Bronchial epithelial cell (primary cell): ENCODE data around the gene ABLIM2. TPM values are rescaled to one million over a fixed set of nuclear protein-coding genes. Genes with fewer than 3 reads are reported as not detected.

Experiments used
- DNase-seq: peaks from one replicate; pipeline ENCODE4 v3.0.0-alpha.2; 2010; ENCODE audit warnings: low read depth
- FAIRE-seq: peaks from 2 replicates; lab custom pipeline; 2011; peaks lifted over from hg19 to GRCh38; lab: Jason Lieb, UNC
- H3K27me3 ChIP-seq: 2 replicates; pipeline ENCODE4 v1.5.1; 2011; ENCODE audit warnings: low read length; ENCODE audit not compliant: control insufficient read depth, insufficient read depth
- H3K36me3 ChIP-seq: 2 replicates; pipeline ENCODE4 v1.5.1; 2011; ENCODE audit warnings: low read length; ENCODE audit not compliant: control insufficient read depth, insufficient read depth
- H3K4me3 ChIP-seq: 2 replicates; pipeline ENCODE4 v1.5.1; 2011; ENCODE audit warnings: mild to moderate bottlenecking, low read depth, low read length, control low read depth
- CTCF ChIP-seq: IDR thresholded peaks from 2 replicates; pipeline ENCODE4 v1.5.1; 2011; ENCODE audit warnings: mild to moderate bottlenecking, moderate library complexity, low read length, control low read depth, inconsistent platforms; ENCODE audit not compliant: insufficient read depth, severe bottlenecking
- total RNA-seq: library from RNA; depleted of rRNA; stranded (reverse); fragments of >200 nt; gene quantifications from 2 replicates; pipeline ENCODE4 v1.2.1, GENCODE V29; 2014

The ABLIM2 gene
- total RNA-seq, 1 donor from 2014 or later: 1.1 TPM

GRCh38 chr4:8107146-8107657 lies 51.4 kb downstream of the ABLIM2 start:
- Histone ChIP-seq H3K36me3 (no peaks in the 10 kb centered on the region), H3K4me3 (no peak overlapping the region), H3K27me3 (peaks cover 2% of the 10 kb centered on the region)
- DNase-seq: no peak
- FAIRE-seq: no peak
- no peak for TF ChIP-seq CTCF

- TF ChIP-seq CTCF: no peak
- no peak for FAIRE-seq
Measured at GRCh38 chr4:8106451-8107025, 52.1 kb downstream of the ABLIM2 start.

GRCh38 chr4:8105306-8106100 lies 53.1 kb downstream of the ABLIM2 start:
- Histone ChIP-seq H3K27me3 (peaks cover 2% of the 10 kb centered on the region), H3K4me3 (no peak overlapping the region), H3K36me3 (no peaks in the 10 kb centered on the region)
- no peak for FAIRE-seq
- no peak for TF ChIP-seq CTCF
- no peak for DNase-seq

More at GRCh38 chr4:8106451-8107025, 52.1 kb downstream of the ABLIM2 start:
- no peak for DNase-seq
- H3K4me3 ChIP-seq: no peak overlapping the region
- peaks cover 2% of the 10 kb centered on the region for H3K27me3 ChIP-seq
- H3K36me3 ChIP-seq: no peaks in the 10 kb centered on the region

GRCh38 chr4:8104491-8105305 lies 53.9 kb downstream of the ABLIM2 start:
- no peak for DNase-seq
- TF ChIP-seq CTCF: no peak
- no peak for FAIRE-seq
- H3K4me3 ChIP-seq: no peak overlapping the region
- peaks cover 2% of the 10 kb centered on the region for H3K27me3 ChIP-seq
- H3K36me3 ChIP-seq: no peaks in the 10 kb centered on the region

- Histone ChIP-seq H3K36me3 (no peaks in the 10 kb centered on the region), H3K27me3 (peaks cover 2% of the 10 kb centered on the region), H3K4me3 (no peak overlapping the region)
- no peak for DNase-seq
- no peak for TF ChIP-seq CTCF
- no peak for FAIRE-seq
Measured at GRCh38 chr4:8103421-8104390, 54.9 kb downstream of the ABLIM2 start.
